ENCODE results near the gene ARSK. TPM values are rescaled to one million over a fixed set of nuclear protein-coding genes. Genes with fewer than 3 reads are reported as not detected.

ARSK gene
- total and polyA plus RNA-seq, 2 experiments from 2014 or later = 23.2 to 40.8 TPM

DNA sequence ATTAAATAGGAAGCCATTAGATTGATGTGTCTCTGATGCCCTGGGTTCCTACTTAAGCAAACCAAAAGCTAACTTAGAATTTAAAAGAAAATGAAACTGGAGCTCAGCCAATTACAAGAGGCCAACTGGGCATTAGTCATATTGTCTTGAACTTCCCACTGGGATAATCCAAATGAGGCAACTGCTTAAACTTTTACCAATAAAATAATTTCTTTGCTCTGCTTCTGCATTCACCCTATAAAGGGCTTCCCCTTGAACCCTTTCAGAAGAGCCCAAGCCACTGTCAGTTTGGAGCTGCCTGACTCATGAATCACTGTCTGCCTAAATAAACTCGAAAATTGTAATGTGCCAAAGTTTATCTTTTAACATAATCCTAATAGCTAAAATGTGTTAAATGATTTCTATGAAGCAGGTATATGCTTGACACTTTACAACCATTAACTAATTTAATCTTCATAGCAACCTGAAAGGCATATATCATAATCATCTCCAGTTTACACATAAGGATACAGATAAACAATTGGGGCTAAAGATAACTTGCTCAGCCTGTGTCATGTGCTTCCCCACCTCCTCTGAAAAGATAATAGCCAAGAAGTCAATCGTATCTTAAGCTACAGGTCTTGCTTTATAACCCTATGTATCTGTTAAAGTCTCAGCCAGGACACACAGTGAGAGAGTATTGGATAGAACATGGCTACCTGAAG, 76.5 kb downstream of the ARSK start (continued):
- TF ChIP-seq, protein P1, sequence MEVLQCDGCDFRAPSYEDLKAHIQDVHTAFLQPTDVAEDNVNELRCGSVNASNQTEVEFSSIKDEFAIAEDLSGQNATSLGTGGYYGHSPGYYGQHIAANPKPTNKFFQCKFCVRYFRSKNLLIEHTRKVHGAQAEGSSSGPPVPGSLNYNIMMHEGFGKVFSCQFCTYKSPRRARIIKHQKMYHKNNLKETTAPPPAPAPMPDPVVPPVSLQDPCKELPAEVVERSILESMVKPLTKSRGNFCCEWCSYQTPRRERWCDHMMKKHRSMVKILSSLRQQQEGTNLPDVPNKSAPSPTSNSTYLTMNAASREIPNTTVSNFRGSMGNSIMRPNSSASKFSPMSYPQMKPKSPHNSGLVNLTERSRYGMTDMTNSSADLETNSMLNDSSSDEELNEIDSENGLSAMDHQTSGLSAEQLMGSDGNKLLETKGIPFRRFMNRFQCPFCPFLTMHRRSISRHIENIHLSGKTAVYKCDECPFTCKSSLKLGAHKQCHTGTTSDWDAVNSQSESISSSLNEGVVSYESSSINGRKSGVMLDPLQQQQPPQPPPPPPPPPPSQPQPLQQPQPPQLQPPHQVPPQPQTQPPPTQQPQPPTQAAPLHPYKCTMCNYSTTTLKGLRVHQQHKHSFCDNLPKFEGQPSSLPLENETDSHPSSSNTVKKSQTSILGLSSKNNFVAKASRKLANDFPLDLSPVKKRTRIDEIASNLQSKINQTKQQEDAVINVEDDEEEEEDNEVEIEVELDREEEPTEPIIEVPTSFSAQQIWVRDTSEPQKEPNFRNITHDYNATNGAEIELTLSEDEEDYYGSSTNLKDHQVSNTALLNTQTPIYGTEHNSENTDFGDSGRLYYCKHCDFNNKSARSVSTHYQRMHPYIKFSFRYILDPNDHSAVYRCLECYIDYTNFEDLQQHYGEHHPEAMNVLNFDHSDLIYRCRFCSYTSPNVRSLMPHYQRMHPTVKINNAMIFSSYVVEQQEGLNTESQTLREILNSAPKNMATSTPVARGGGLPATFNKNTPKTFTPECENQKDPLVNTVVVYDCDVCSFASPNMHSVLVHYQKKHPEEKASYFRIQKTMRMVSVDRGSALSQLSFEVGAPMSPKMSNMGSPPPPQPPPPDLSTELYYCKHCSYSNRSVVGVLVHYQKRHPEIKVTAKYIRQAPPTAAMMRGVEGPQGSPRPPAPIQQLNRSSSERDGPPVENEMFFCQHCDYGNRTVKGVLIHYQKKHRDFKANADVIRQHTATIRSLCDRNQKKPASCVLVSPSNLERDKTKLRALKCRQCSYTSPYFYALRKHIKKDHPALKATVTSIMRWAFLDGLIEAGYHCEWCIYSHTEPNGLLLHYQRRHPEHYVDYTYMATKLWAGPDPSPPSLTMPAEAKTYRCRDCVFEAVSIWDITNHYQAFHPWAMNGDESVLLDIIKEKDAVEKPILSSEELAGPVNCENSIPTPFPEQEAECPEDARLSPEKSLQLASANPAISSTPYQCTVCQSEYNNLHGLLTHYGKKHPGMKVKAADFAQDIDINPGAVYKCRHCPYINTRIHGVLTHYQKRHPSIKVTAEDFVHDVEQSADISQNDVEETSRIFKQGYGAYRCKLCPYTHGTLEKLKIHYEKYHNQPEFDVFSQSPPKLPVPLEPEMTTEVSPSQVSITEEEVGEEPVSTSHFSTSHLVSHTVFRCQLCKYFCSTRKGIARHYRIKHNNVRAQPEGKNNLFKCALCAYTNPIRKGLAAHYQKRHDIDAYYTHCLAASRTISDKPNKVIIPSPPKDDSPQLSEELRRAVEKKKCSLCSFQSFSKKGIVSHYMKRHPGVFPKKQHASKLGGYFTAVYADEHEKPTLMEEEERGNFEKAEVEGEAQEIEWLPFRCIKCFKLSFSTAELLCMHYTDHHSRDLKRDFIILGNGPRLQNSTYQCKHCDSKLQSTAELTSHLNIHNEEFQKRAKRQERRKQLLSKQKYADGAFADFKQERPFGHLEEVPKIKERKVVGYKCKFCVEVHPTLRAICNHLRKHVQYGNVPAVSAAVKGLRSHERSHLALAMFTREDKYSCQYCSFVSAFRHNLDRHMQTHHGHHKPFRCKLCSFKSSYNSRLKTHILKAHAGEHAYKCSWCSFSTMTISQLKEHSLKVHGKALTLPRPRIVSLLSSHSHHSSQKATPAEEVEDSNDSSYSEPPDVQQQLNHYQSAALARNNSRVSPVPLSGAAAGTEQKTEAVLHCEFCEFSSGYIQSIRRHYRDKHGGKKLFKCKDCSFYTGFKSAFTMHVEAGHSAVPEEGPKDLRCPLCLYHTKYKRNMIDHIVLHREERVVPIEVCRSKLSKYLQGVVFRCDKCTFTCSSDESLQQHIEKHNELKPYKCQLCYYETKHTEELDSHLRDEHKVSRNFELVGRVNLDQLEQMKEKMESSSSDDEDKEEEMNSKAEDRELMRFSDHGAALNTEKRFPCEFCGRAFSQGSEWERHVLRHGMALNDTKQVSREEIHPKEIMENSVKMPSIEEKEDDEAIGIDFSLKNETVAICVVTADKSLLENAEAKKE (CRISPR knock-in tag; IDR thresholded peaks at IDR 0.05) = no peak
- TF ChIP-seq EZH2phosphoT487 (IDR thresholded peaks at IDR 0.05; ENCODE audit: unreplicated experiment) (no peak), POLR2AphosphoS5 (IDR thresholded peaks at IDR 0.05; ENCODE audit: low read depth) (no peak), ZNF331 (CRISPR knock-in tag; IDR thresholded peaks at IDR 0.05; ENCODE audit: low read depth) (no peak), ZNF114 (CRISPR knock-in tag; IDR thresholded peaks at IDR 0.05) (no peak), NANOG (IDR thresholded peaks at IDR 0.05; ENCODE audit: borderline replicate concordance) (no peak)
- TF ChIP-seq, protein P2, sequence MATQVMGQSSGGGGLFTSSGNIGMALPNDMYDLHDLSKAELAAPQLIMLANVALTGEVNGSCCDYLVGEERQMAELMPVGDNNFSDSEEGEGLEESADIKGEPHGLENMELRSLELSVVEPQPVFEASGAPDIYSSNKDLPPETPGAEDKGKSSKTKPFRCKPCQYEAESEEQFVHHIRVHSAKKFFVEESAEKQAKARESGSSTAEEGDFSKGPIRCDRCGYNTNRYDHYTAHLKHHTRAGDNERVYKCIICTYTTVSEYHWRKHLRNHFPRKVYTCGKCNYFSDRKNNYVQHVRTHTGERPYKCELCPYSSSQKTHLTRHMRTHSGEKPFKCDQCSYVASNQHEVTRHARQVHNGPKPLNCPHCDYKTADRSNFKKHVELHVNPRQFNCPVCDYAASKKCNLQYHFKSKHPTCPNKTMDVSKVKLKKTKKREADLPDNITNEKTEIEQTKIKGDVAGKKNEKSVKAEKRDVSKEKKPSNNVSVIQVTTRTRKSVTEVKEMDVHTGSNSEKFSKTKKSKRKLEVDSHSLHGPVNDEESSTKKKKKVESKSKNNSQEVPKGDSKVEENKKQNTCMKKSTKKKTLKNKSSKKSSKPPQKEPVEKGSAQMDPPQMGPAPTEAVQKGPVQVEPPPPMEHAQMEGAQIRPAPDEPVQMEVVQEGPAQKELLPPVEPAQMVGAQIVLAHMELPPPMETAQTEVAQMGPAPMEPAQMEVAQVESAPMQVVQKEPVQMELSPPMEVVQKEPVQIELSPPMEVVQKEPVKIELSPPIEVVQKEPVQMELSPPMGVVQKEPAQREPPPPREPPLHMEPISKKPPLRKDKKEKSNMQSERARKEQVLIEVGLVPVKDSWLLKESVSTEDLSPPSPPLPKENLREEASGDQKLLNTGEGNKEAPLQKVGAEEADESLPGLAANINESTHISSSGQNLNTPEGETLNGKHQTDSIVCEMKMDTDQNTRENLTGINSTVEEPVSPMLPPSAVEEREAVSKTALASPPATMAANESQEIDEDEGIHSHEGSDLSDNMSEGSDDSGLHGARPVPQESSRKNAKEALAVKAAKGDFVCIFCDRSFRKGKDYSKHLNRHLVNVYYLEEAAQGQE (IDR thresholded peaks at IDR 0.05; ENCODE audit: unreplicated experiment) = no peak

Data from GM23338 (cell line).